SK-N-SH treated with all-trans-retinoic acid at 6 μM for 48 hours (cell line): ENCODE measurements around the gene DGCR2.
A peak's percentile ranks its signal among the peaks of the same experiment; 100 is the strongest.

Experiments
- ATAC-seq: fragments of 200-7000 bp; cut with Tn5 transposase; 3 replicates; pipeline ENCODE4 v1.9.1; 2020; ENCODE audit warnings: mild to moderate bottlenecking, moderate library complexity
- BACH2 ChIP-seq: fragments of 250-450 bp; sonication (Bioruptor Pico); IDR thresholded peaks from 2 replicates; pipeline ENCODE4 v1.9.0; 2021; ENCODE audit warnings: mild to moderate bottlenecking, borderline replicate concordance
- CREB5 ChIP-seq: fragments of 250-450 bp; sonication (Bioruptor Pico); IDR thresholded peaks from 2 replicates; pipeline ENCODE4 v1.5.1; 2020; ENCODE audit warnings: low read depth, mild to moderate bottlenecking, moderate library complexity
- CSRNP3 ChIP-seq: fragments of 250-450 bp; sonication (Bioruptor Pico); IDR thresholded peaks from 2 replicates; pipeline ENCODE4 v1.5.1; 2021; ENCODE audit warnings: mild to moderate bottlenecking, moderate library complexity
- ESRRG ChIP-seq: fragments of 250-450 bp; sonication (Bioruptor Pico); IDR thresholded peaks from 2 replicates; pipeline ENCODE4 v1.6.1; 2021; ENCODE audit warnings: mild to moderate bottlenecking
- GLIS3 ChIP-seq: fragments of 250-450 bp; sonication (Bioruptor Pico); IDR thresholded peaks from 2 replicates; pipeline ENCODE4 v1.5.0; 2020; ENCODE audit warnings: mild to moderate bottlenecking, moderate library complexity
- ISL1 ChIP-seq: fragments of 250-450 bp; sonication (Bioruptor Pico); IDR thresholded peaks from 2 replicates; pipeline ENCODE4 v2.1.2; 2022; ENCODE audit warnings: mild to moderate bottlenecking, moderate library complexity
- OSR1 ChIP-seq: fragments of 250-450 bp; sonication (Bioruptor Pico); IDR thresholded peaks from 2 replicates; pipeline ENCODE4 v1.8.0; 2022; ENCODE audit warnings: moderate library complexity, mild to moderate bottlenecking, inconsistent platforms
- PATZ1 ChIP-seq: fragments of 250-450 bp; sonication (Bioruptor Pico); IDR thresholded peaks from 2 replicates; pipeline ENCODE4 v1.8.0; 2020; ENCODE audit warnings: mild to moderate bottlenecking, moderate library complexity, borderline replicate concordance
- POU6F1 ChIP-seq: fragments of 250-450 bp; sonication (Bioruptor Pico); IDR thresholded peaks from 2 replicates; pipeline ENCODE4 v1.8.0; 2021; ENCODE audit warnings: low read depth, mild to moderate bottlenecking, moderate library complexity, borderline replicate concordance
- PPARA ChIP-seq: fragments of 250-450 bp; sonication (Bioruptor Pico); IDR thresholded peaks from 2 replicates; pipeline ENCODE4 v1.5.0; 2020; ENCODE audit warnings: mild to moderate bottlenecking, borderline replicate concordance
- RARB ChIP-seq: fragments of 250-450 bp; sonication (Bioruptor Pico); IDR thresholded peaks from 2 replicates; pipeline ENCODE4 v1.8.0; 2021; ENCODE audit warnings: mild to moderate bottlenecking, moderate library complexity
- SNAI2 ChIP-seq: fragments of 250-450 bp; sonication (Bioruptor Pico); IDR thresholded peaks from 2 replicates; pipeline ENCODE4 v1.5.0; 2020; ENCODE audit warnings: mild to moderate bottlenecking, moderate library complexity
- ZC3H10 ChIP-seq: fragments of 250-450 bp; sonication (Bioruptor Pico); IDR thresholded peaks from 2 replicates; pipeline ENCODE4 v1.5.1; 2021; ENCODE audit warnings: mild to moderate bottlenecking, moderate library complexity
- ZFP3 ChIP-seq: fragments of 250-450 bp; sonication (Bioruptor Pico); IDR thresholded peaks from 2 replicates; pipeline ENCODE4 v1.5.0; 2020; ENCODE audit warnings: mild to moderate bottlenecking, moderate library complexity
- ZFP30 ChIP-seq: fragments of 450-650 bp; formaldehyde crosslinking; IDR thresholded peaks from 2 replicates; pipeline ENCODE4 v1.5.0; 2022; ENCODE audit warnings: mild to moderate bottlenecking, moderate library complexity
- ZNF565 ChIP-seq: fragments of 450-650 bp; formaldehyde crosslinking; conservative IDR thresholded peaks from 2 replicates; pipeline ENCODE4 v1.5.0; 2020; ENCODE audit warnings: low read depth, mild to moderate bottlenecking, moderate library complexity
- ZNF70 ChIP-seq: fragments of 450-650 bp; formaldehyde crosslinking; IDR thresholded peaks from 2 replicates; pipeline ENCODE4 v1.5.0; 2020; ENCODE audit warnings: mild to moderate bottlenecking, moderate library complexity
- ZNF8 ChIP-seq: fragments of 450-650 bp; formaldehyde crosslinking; IDR thresholded peaks from 2 replicates; pipeline ENCODE4 v1.5.0; 2020; ENCODE audit warnings: mild to moderate bottlenecking, moderate library complexity

DGCR2 gene

GRCh38 chr22:19122143-19122751, at the start of gene DGCR2:
Gene DGCR2 (minus strand): TSS chr22:19122412. CDS start chr22:19122206, 206 bp downstream.
- no peak for TF ChIP-seq ISL1
- TF ChIP-seq ZNF70 = no peak
- no peak for TF ChIP-seq GLIS3 (CRISPR knock-in tag)
- no peak for TF ChIP-seq CREB5
- no peak for TF ChIP-seq POU6F1
- no peak for TF ChIP-seq ZNF8 (CRISPR knock-in tag)
- TF ChIP-seq PPARA (CRISPR knock-in tag) = no peak
- ATAC-seq = peak; percentile 98

GRCh38 chr22:19169947-19170318, 47.7 kb upstream of the DGCR2 start:
- no peak for TF ChIP-seq PATZ1 (CRISPR knock-in tag)
- TF ChIP-seq OSR1 (CRISPR knock-in tag) = no peak
- TF ChIP-seq POU6F1 = no peak
- TF ChIP-seq ZNF565 (CRISPR knock-in tag) = no peak
- TF ChIP-seq BACH2 (CRISPR knock-in tag) = no peak
- no peak for TF ChIP-seq ZFP30 (CRISPR knock-in tag)
- no peak for ATAC-seq

GRCh38 chr22:19169002-19169946, 47.1 kb upstream of the DGCR2 start:
- TF ChIP-seq GLIS3 (CRISPR knock-in tag) = no peak
- no peak for TF ChIP-seq BACH2 (CRISPR knock-in tag)
- TF ChIP-seq CSRNP3 (CRISPR knock-in tag) = no peak
- no peak for TF ChIP-seq SNAI2
- no peak for TF ChIP-seq PPARA (CRISPR knock-in tag)
- no peak for TF ChIP-seq ZNF565 (CRISPR knock-in tag)
- TF ChIP-seq ZNF8 (CRISPR knock-in tag) = no peak
- TF ChIP-seq CREB5 = no peak
- no peak for TF ChIP-seq ESRRG (CRISPR knock-in tag)
- no peak for TF ChIP-seq ZFP3
- no peak for TF ChIP-seq ZNF70
- no peak for TF ChIP-seq PATZ1 (CRISPR knock-in tag)
- no peak for TF ChIP-seq RARB (CRISPR knock-in tag)
- no peak for TF ChIP-seq OSR1 (CRISPR knock-in tag)
- TF ChIP-seq ZC3H10 (CRISPR knock-in tag) = no peak
- TF ChIP-seq, all 23 proteins: peak for 0
- no peak for ATAC-seq
